GM12891 (cell line): ENCODE data around the gene ISG20.

Experiments used
- POLR2AphosphoS5 ChIP-seq: IDR thresholded peaks from 2 replicates; pipeline ENCODE4 v1.6.1; 2011; ENCODE audit warnings: low read depth, low read length, control low read depth
- SPI1 ChIP-seq: IDR thresholded peaks from 2 replicates; pipeline ENCODE4 v1.6.1; 2011; ENCODE audit warnings: low read depth, low read length, control low read depth
- TAF1 ChIP-seq: IDR thresholded peaks from 2 replicates; pipeline ENCODE4 v1.6.1; 2011; ENCODE audit warnings: low read depth, low read length, control low read depth

GRCh38 chr15:88629071-88629470 lies 9.7 kb upstream of the ISG20 start:
- TF ChIP-seq SPI1 (no peak), TAF1 (no peak), POLR2AphosphoS5 (no peak)
